Panc1 (cell line): Measurements from ENCODE around the gene C2orf80. TPM values are rescaled to one million over a fixed set of nuclear protein-coding genes. Genes with fewer than 3 reads are reported as not detected.

Experiments used
- ATAC-seq: fragments of 200-7000 bp; cut with Tn5 transposase; 2 replicates; pipeline ENCODE4 v1.9.1; 2020; ENCODE audit warnings: mild to moderate bottlenecking, moderate library complexity
- BruUV-seq: library from RNA; stranded (reverse); fragments of 400-500 nt; replicated peaks from 2 replicates; lab custom pipeline; 2021; lab: Mats Ljungman, UMichigan
- CTCF ChIA-PET: fragments of 300-600 bp; sonication (Branson Sonifier 250); formaldehyde crosslinking; loops from one replicate; lab custom pipeline; 2022; ENCODE audit warnings: antibody characterized with exemption; lab: Charles Lee
- POLR2A ChIA-PET: fragments of 300-600 bp; sonication (Branson Sonifier 250); formaldehyde crosslinking; loops from one replicate; lab custom pipeline; 2022; ENCODE audit warnings: antibody characterized with exemption; lab: Charles Lee
- DNase-seq: peaks from one replicate; pipeline ENCODE4 v3.0.0-alpha.2; 2010; ENCODE audit warnings: low read depth, low spot score
- H3K27ac ChIP-seq: 2 replicates; pipeline ENCODE4 v1.5.1; 2011; ENCODE audit warnings: mild to moderate bottlenecking, low read length, inconsistent platforms
- H3K27me3 ChIP-seq: fragments of 200-500 bp; sonication (Bioruptor generic); 2 replicates; pipeline ENCODE4 v1.6.0; 2014; ENCODE audit warnings: low read length, inconsistent platforms; ENCODE audit not compliant: control insufficient read depth, insufficient read depth
- H3K36me3 ChIP-seq: fragments of 200-500 bp; sonication (Bioruptor generic); 2 replicates; pipeline ENCODE4 v1.5.1; 2014; ENCODE audit warnings: inconsistent platforms, mild to moderate bottlenecking, low read length, moderate library complexity; ENCODE audit not compliant: control insufficient read depth, insufficient read depth
- H3K4me1 ChIP-seq: 2 replicates; pipeline ENCODE4 v1.5.1; 2011; ENCODE audit warnings: inconsistent platforms, mild to moderate bottlenecking, low read length, moderate library complexity; ENCODE audit not compliant: control insufficient read depth, insufficient read depth
- H3K4me3 ChIP-seq, 2 experiments: 2 replicates each; pipeline ENCODE4 v1.5.1; 2011 to 2012; ENCODE audit warnings: low read depth in 2 of 2, low read length in 2 of 2, mild to moderate bottlenecking in 2 of 2, inconsistent platforms in 1 of 2, moderate library complexity in 1 of 2
- H3K9me3 ChIP-seq: fragments of 200-500 bp; sonication (Bioruptor generic); 2 replicates; pipeline ENCODE4 v1.5.1; 2014; ENCODE audit warnings: low read depth, mild to moderate bottlenecking, inconsistent platforms, low read length, moderate library complexity; ENCODE audit not compliant: control insufficient read depth, insufficient read depth
- CTCF ChIP-seq: fragments of 450-650 bp; IDR thresholded peaks from 2 replicates; pipeline ENCODE4 v1.5.1; 2017; ENCODE audit warnings: mild to moderate bottlenecking
- POLR2AphosphoS5 ChIP-seq: IDR thresholded peaks from 2 replicates; pipeline ENCODE4 v1.6.1; 2012; ENCODE audit warnings: mild to moderate bottlenecking, low read depth, low read length, moderate library complexity
- REST ChIP-seq, 2 experiments: IDR thresholded peaks; 2 replicates each; pipeline ENCODE4 v1.6.1; 2011 to 2012; ENCODE audit warnings: low read depth in 2 of 2, control low read depth in 1 of 2, low read length in 1 of 2, mild to moderate bottlenecking in 1 of 2, moderate library complexity in 1 of 2; ENCODE audit not compliant: insufficient read depth in 1 of 2
- SIN3A ChIP-seq: IDR thresholded peaks from 2 replicates; pipeline ENCODE4 v1.6.1; 2012; ENCODE audit warnings: low read depth, mild to moderate bottlenecking, low read length, moderate library complexity, borderline replicate concordance; ENCODE audit not compliant: insufficient read depth
- TCF7L2 ChIP-seq: IDR thresholded peaks from 2 replicates; pipeline ENCODE4 v1.6.1; 2011; ENCODE audit warnings: mild to moderate bottlenecking, low read depth, low read length, inconsistent platforms
- in situ Hi-C: cut with HindIII; loops from 2 replicates; pipeline ENCODE4 v1.10.0; 2016; ENCODE audit warnings: low sequenced_read_pairs, low pct_unique_long_range_greater_than_20kb
- intact Hi-C: fragments of 100-400 bp; cut with micrococcal nuclease; formaldehyde crosslinking; loops from one replicate; pipeline ENCODE4 v1.10.0; 2022; ENCODE audit not compliant: unreplicated experiment
- total RNA-seq: library from RNA; stranded (reverse); gene quantifications from one replicate; pipeline ENCODE4 v1.2.1, GENCODE V29; 2021; ENCODE audit not compliant: unreplicated experiment

C2orf80 gene
- total RNA-seq, 1 experiment from 2014 or later: not detected

- ChIA-PET CTCF (interaction anchor here (0.7 kb wide), 1 partner anchor 474 kb away, joined by 3 read pairs; no protein-coding TSS in a partner anchor), POLR2A (no interaction called here)
- ATAC-seq (no peak), DNase-seq (no peak)
- BruUV-seq: no TSS peak
- in situ Hi-C loops: no loop called here
- intact Hi-C loops: no loop called here
- H3K4me1 ChIP-seq: no peaks in the 10 kb centered on the region
- peaks cover 4% of the 10 kb centered on the region; the same call in 1 of the 2 replicates for H3K9me3 ChIP-seq
- H3K4me3 ChIP-seq: no peak overlapping the region
- no peak overlapping the region for H3K27ac ChIP-seq
- H3K36me3 ChIP-seq: no peaks in the 10 kb centered on the region
- H3K27me3 ChIP-seq: no peaks in the 10 kb centered on the region
- no peak for TF ChIP-seq SIN3A
- TF ChIP-seq TCF7L2: no peak
- TF ChIP-seq CTCF: no peak
- TF ChIP-seq REST (IDR thresholded peaks at IDR 0.05; ENCODE audit: insufficient read depth in 1 of 2, low read depth in 2 of 2, low read length in 1 of 2): no peak
- TF ChIP-seq POLR2AphosphoS5: no peak
Measured at GRCh38 chr2:208227581-208228232, 37.9 kb upstream of the C2orf80 start.

- TF ChIP-seq REST (IDR thresholded peaks at IDR 0.05; ENCODE audit: insufficient read depth in 1 of 2, low read depth in 2 of 2, low read length in 1 of 2): no peak
- TF ChIP-seq POLR2AphosphoS5: no peak
- TF ChIP-seq SIN3A: no peak
- TF ChIP-seq CTCF: no peak
- TF ChIP-seq TCF7L2: no peak
- in situ Hi-C loops (no loop called here), intact Hi-C loops (no loop called here)
- Histone ChIP-seq H3K9me3 (no peaks in the 10 kb centered on the region), H3K36me3 (no peaks in the 10 kb centered on the region), H3K4me3 (no peak overlapping the region), H3K27me3 (no peaks in the 10 kb centered on the region), H3K4me1 (no peaks in the 10 kb centered on the region), H3K27ac (no peak overlapping the region)
- ATAC-seq: no peak
- POLR2A ChIA-PET: no interaction called here
- CTCF ChIA-PET: no interaction called here
- BruUV-seq: no TSS peak
- DNase-seq: no peak
Measured at GRCh38 chr2:208224802-208225201, 35.0 kb upstream of the C2orf80 start.
